ENCODE measurements around the gene GABPB1. TPM values are rescaled to one million over a fixed set of nuclear protein-coding genes. Genes with fewer than 3 reads are reported as not detected.
"Not testable (repeated sequence)": the region's sequence is repeated elsewhere in the genome, so short reads cannot be mapped to it uniquely, and the experiment has no call there.

GABPB1 gene
- total RNA-seq, 1 donor from 2014 or later, result 8.1 TPM

DNA sequence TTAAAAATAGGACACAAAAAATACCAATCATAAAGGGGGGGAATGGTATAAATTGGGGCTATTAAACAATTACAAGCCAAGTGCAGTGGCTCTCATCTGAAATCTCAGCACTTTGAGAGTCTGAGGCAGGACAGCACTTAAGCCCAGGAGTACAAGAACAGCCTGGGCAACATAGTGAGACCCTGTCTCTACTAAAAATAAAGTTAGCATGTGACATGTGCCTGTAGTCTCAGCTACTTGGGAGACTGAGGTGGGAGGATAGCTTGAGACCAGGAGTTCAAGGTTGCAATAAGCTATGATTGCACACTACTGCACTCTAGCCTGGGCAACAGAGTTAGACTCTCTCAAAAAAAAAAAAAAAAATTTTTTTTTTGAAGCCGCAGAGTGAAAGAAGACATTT is 23.8 kb upstream of the GABPB1 start:
- H3K9me3 ChIP-seq (replicated peaks), result no peaks in the 10 kb centered on the region
- no peak overlapping the region for H3K4me3 ChIP-seq
- H3K27ac ChIP-seq (replicated peaks), result no peak overlapping the region
- intact Hi-C loops (cut with micrococcal nuclease), result no loop called here
- no peaks in the 10 kb centered on the region for H3K27me3 ChIP-seq (ENCODE audit: low read depth)
- no peaks in the 10 kb centered on the region for H3K36me3 ChIP-seq
- H3K4me1 ChIP-seq, result no peaks in the 10 kb centered on the region
- no peak for DNase-seq
- TF ChIP-seq, protein P1, sequence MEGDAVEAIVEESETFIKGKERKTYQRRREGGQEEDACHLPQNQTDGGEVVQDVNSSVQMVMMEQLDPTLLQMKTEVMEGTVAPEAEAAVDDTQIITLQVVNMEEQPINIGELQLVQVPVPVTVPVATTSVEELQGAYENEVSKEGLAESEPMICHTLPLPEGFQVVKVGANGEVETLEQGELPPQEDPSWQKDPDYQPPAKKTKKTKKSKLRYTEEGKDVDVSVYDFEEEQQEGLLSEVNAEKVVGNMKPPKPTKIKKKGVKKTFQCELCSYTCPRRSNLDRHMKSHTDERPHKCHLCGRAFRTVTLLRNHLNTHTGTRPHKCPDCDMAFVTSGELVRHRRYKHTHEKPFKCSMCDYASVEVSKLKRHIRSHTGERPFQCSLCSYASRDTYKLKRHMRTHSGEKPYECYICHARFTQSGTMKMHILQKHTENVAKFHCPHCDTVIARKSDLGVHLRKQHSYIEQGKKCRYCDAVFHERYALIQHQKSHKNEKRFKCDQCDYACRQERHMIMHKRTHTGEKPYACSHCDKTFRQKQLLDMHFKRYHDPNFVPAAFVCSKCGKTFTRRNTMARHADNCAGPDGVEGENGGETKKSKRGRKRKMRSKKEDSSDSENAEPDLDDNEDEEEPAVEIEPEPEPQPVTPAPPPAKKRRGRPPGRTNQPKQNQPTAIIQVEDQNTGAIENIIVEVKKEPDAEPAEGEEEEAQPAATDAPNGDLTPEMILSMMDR (IDR thresholded peaks at IDR 0.05; ENCODE audit: borderline replicate concordance), result no peak

DNA sequence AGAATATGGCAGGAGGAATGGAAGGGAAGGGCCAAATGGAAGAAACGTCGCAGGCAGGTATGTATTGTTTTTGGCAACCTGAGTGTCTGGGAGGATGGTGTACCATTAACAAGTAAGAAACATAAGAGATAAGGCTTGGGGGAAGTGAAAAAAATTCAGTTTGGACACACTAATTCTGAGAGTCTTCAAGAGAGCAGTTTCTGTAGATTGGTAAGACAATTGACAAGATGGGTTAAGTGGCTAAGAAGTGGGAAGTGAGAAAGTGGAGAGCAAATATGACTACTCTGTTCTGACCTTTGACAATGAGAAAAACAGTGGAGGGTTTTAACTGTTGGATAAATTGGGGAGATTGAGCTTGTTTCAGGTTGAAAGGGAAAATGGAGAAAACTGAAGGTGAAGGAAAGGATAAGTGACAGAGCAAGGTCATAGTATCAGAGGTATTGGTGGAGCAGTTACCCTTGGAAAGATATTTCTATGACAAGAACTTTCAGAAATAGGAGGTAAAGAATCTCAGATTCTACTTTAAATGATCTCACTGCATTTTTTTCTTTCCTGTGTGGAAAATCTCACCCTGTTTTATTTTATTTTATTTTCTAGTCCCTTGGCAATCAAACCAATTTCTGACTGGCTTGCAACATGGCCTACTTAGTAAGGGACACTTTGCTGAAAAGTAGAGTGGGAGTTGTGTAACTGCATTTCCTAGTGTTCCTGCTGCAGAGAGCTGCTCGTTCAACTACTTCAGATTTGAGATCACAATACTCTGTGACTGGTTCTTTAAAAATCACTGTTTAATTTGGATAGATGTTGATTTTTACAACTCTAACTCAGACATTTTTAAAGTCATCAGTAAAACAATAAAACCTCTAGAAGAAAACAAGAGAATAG is 23.1 kb upstream of the GABPB1 start:
- DNase-seq, result no peak
- no peaks in the 10 kb centered on the region for H3K4me1 ChIP-seq
- H3K27ac ChIP-seq (replicated peaks), result no peak overlapping the region
- H3K9me3 ChIP-seq (replicated peaks), result no peaks in the 10 kb centered on the region
- no peaks in the 10 kb centered on the region for H3K36me3 ChIP-seq
- H3K4me3 ChIP-seq, result no peak overlapping the region
- intact Hi-C loops (cut with micrococcal nuclease), result no loop called here
- TF ChIP-seq, protein P1 (IDR thresholded peaks at IDR 0.05; ENCODE audit: borderline replicate concordance), result no peak
- no peaks in the 10 kb centered on the region for H3K27me3 ChIP-seq (ENCODE audit: low read depth)

DNA sequence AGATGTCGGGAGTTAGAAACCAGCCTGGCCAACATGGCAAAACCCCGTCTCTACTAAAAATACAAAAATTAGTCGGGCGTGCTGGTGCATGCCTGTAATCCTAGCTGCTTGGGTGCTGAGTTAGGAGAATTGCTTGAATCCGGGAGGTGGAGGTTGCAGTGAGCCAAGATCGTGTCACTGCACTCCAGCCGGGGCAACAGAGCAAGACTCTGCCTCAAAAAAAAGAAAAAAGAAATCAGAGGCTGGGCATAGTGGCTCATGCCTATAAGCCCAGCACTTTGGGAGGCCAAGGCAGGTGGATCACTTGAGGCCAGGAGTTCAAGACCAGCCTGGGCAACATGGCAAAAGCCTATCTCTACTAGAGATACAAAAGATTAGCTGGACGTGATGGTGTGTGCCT is 14.6 kb upstream of the GABPB1 start:
- H3K36me3 ChIP-seq; intact Hi-C loops (cut with micrococcal nuclease); H3K4me3 ChIP-seq; DNase-seq; H3K27me3 ChIP-seq (ENCODE audit: low read depth); H3K27ac ChIP-seq (replicated peaks); H3K4me1 ChIP-seq; H3K9me3 ChIP-seq (replicated peaks): not testable (repeated sequence)

DNA sequence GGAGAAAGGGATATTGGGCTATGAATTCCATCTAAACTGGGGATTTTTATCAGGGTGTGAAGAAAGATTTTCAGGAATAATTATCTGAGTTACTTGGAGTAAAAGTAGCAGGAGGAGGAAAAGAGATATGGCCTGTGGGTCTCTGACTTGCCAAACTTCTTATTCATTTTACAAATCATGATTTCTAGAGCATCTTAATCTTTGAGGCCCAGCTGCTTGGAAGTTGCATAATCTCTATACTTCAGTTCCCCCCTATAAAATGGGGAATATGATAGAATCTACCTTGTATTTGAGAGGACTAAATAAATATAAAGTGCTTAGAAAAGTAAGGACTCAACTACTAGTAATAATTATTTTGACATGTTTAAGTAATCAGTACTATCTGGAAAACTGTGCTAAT is 11.0 kb upstream of the GABPB1 start:
- DNase-seq, result no peak
- H3K36me3 ChIP-seq, result peaks cover 17% of the 10 kb centered on the region
- no peaks in the 10 kb centered on the region for H3K9me3 ChIP-seq (replicated peaks)
- no peak overlapping the region for H3K4me3 ChIP-seq
- intact Hi-C loops (cut with micrococcal nuclease), result no loop called here
- H3K27me3 ChIP-seq (ENCODE audit: low read depth), result no peaks in the 10 kb centered on the region
- TF ChIP-seq, protein P1 (IDR thresholded peaks at IDR 0.05; ENCODE audit: borderline replicate concordance), result no peak
- no peak overlapping the region for H3K27ac ChIP-seq (replicated peaks)
- no peaks in the 10 kb centered on the region for H3K4me1 ChIP-seq

DNA sequence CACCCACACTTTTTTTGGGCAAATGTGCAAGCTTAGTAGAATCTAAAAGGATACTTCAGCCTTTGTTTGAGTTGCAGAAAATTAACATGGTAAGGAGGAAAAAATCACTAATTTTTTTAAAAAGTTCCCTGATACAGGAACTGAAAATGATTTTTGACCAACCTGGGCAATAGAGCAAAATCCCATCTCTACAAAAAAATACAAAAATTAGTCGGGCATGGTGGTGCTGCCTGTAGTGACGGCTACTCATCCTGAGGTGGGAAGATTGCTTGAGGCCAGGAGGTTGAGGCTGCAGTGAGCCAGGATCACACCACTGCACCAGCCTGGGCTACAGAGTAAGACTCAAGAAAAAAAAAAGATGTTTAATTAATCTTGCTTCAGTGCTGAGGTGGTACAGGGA is 10.6 kb upstream of the GABPB1 start:
- Histone ChIP-seq H3K4me3 (no peak overlapping the region), H3K27ac (replicated peaks) (no peak overlapping the region), H3K36me3 (peaks cover 18% of the 10 kb centered on the region), H3K4me1 (no peaks in the 10 kb centered on the region), H3K9me3 (replicated peaks) (no peaks in the 10 kb centered on the region), H3K27me3 (ENCODE audit: low read depth) (no peaks in the 10 kb centered on the region)
- TF ChIP-seq, protein P1 (IDR thresholded peaks at IDR 0.05; ENCODE audit: borderline replicate concordance), result no peak
- intact Hi-C loops (cut with micrococcal nuclease), result no loop called here
- no peak for DNase-seq

DNA sequence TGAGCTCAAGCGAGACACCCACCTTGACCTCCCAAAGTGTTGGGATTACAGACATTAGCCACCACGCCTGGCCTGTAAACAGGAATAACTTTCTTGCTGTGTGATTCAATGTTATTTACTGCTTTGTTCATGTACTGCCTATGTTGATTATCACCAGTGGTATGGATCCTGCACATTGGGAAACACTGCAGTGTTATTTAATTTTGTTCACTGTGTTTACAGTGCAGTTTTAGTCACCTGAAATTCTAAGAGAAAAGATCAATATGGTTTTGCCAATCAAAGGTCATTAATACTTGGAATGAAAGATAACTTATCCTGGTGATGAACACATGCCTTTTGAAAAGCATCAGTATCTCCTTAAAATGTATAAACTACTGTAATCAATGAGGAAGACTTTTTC is 8.6 kb upstream of the GABPB1 start:
- Histone ChIP-seq H3K36me3 (peaks cover 22% of the 10 kb centered on the region), H3K27ac (replicated peaks) (no peak overlapping the region), H3K9me3 (replicated peaks) (no peaks in the 10 kb centered on the region), H3K4me3 (no peak overlapping the region), H3K27me3 (ENCODE audit: low read depth) (no peaks in the 10 kb centered on the region), H3K4me1 (no peaks in the 10 kb centered on the region)
- DNase-seq, result no peak
- TF ChIP-seq, protein P1 (IDR thresholded peaks at IDR 0.05; ENCODE audit: borderline replicate concordance), result no peak
- intact Hi-C loops (cut with micrococcal nuclease), result no loop called here

Data from left ventricle myocardium inferior (tissue), 1 donor.